GM23338 (cell line): Measurements from ENCODE around the gene PAH. TPM values are rescaled to one million over a fixed set of nuclear protein-coding genes. Genes with fewer than 3 reads are reported as not detected.
A peak's percentile ranks its signal among the peaks of the same experiment; 100 is the strongest.

Source experiments
- ATAC-seq: fragments of 200-7000 bp; cut with Tn5 transposase; 3 replicates; pipeline ENCODE4 v1.9.1; 2020
- DNase-seq: peaks from one replicate; pipeline ENCODE4 v3.0.0-alpha.2; 2015; ENCODE audit warnings: low spot score
- H2AFZ ChIP-seq: fragments of 200-600 bp; sonication (generic); 2 replicates; pipeline ENCODE4 v1.8.0; 2016; ENCODE audit warnings: antibody characterized with exemption, mild to moderate bottlenecking, moderate library complexity
- H3F3A ChIP-seq: fragments of 200-600 bp; sonication (generic); replicated peaks from 2 replicates; pipeline ENCODE4 v1.8.0; 2017; ENCODE audit warnings: antibody characterized with exemption, mixed run types, low read depth
- H3K27ac ChIP-seq: fragments of 200-600 bp; sonication (generic); 2 replicates; pipeline ENCODE4 v1.6.1; 2016; ENCODE audit warnings: low read depth
- H3K27me3 ChIP-seq: fragments of 200-600 bp; sonication (generic); 2 replicates; pipeline ENCODE4 v1.8.0; 2016; ENCODE audit warnings: mild to moderate bottlenecking, mixed run types, moderate library complexity; ENCODE audit not compliant: insufficient read depth
- H3K36me3 ChIP-seq: fragments of 200-600 bp; sonication (generic); 2 replicates; pipeline ENCODE4 v1.8.0; 2016; ENCODE audit warnings: mild to moderate bottlenecking; ENCODE audit not compliant: insufficient read depth
- H3K4me1 ChIP-seq: fragments of 200-600 bp; sonication (generic); 2 replicates; pipeline ENCODE4 v1.8.0; 2016; ENCODE audit warnings: mild to moderate bottlenecking, moderate library complexity; ENCODE audit not compliant: insufficient read depth
- H3K4me2 ChIP-seq: fragments of 200-600 bp; sonication (generic); 2 replicates; pipeline ENCODE4 v1.7.1; 2017; ENCODE audit warnings: mixed run types
- H3K4me3 ChIP-seq: fragments of 200-600 bp; sonication (generic); 2 replicates; pipeline ENCODE4 v1.6.1; 2016; ENCODE audit warnings: mixed run types
- H3K79me2 ChIP-seq: fragments of 200-600 bp; sonication (generic); replicated peaks from 2 replicates; pipeline ENCODE4 v1.8.0; 2017; ENCODE audit warnings: mild to moderate bottlenecking; ENCODE audit not compliant: insufficient read depth
- H3K9me2 ChIP-seq: fragments of 200-600 bp; sonication (generic); 2 replicates; pipeline ENCODE4 v1.8.0; 2017; ENCODE audit not compliant: insufficient read depth
- H4K20me1 ChIP-seq: fragments of 200-600 bp; sonication (generic); replicated peaks from 2 replicates; pipeline ENCODE4 v1.8.0; 2017; ENCODE audit warnings: mild to moderate bottlenecking; ENCODE audit not compliant: insufficient read depth
- H3K27ac Mint-ChIP-seq: 2 replicates; pipeline ENCODE4 v1.8.0; 2020; ENCODE audit warnings: inconsistent platforms, mild to moderate bottlenecking, moderate library complexity, mixed read lengths
- H3K27me3 Mint-ChIP-seq: 3 replicates; pipeline ENCODE4 v1.8.0; 2022; ENCODE audit warnings: low read depth, mild to moderate bottlenecking, moderate library complexity, mixed read lengths, inconsistent platforms; ENCODE audit not compliant: insufficient read depth, poor library complexity
- H3K36me3 Mint-ChIP-seq: 3 replicates; pipeline ENCODE4 v1.8.0; 2021; ENCODE audit warnings: low read depth, mild to moderate bottlenecking, inconsistent platforms, moderate library complexity, mixed read lengths
- H3K4me1 Mint-ChIP-seq: 3 replicates; pipeline ENCODE4 v1.8.0; 2020; ENCODE audit warnings: mild to moderate bottlenecking, inconsistent platforms, mixed read lengths
- H3K4me3 Mint-ChIP-seq: 3 replicates; pipeline ENCODE4 v1.8.0; 2021; ENCODE audit warnings: moderate library complexity, mild to moderate bottlenecking, inconsistent platforms, mixed read lengths
- H3K9me3 Mint-ChIP-seq: 3 replicates; pipeline ENCODE4 v1.8.0; 2020; ENCODE audit warnings: moderate library complexity, mild to moderate bottlenecking, inconsistent platforms, mixed read lengths
- CREB1 ChIP-seq: fragments of 250-450 bp; sonication (Bioruptor Pico); IDR thresholded peaks from 2 replicates; pipeline ENCODE4 v1.5.0; 2020; ENCODE audit warnings: low read depth, mild to moderate bottlenecking, moderate library complexity
- CTCF ChIP-seq, 2 experiments: fragments of 200-600 bp in 1 of 2; sonication (generic) in 1 of 2; conservative IDR thresholded peaks; 2 replicates each; pipeline versions ENCODE4 v1.5.1 to v1.6.1; 2016 to 2017; ENCODE audit warnings: antibody characterized with exemption in 2 of 2, low read depth in 2 of 2, mild to moderate bottlenecking in 2 of 2, moderate library complexity in 1 of 2
- EZH2 ChIP-seq: fragments of 200-600 bp; sonication (generic); IDR thresholded peaks from one replicate; pipeline ENCODE4 v1.8.0; 2017; ENCODE audit warnings: antibody characterized with exemption, mild to moderate bottlenecking, low read depth; ENCODE audit not compliant: unreplicated experiment
- EZH2phosphoT487 ChIP-seq: fragments of 200-600 bp; sonication (generic); IDR thresholded peaks from one replicate; pipeline ENCODE4 v1.8.1; 2018; ENCODE audit warnings: antibody characterized with exemption; ENCODE audit not compliant: unreplicated experiment
- JUNB ChIP-seq: IDR thresholded peaks from one replicate; pipeline ENCODE4 v1.6.1; 2016; ENCODE audit warnings: antibody characterized with exemption; ENCODE audit not compliant: unreplicated experiment
- NANOG ChIP-seq: IDR thresholded peaks from 2 replicates; pipeline ENCODE4 v1.6.1; 2016; ENCODE audit warnings: antibody characterized with exemption, borderline replicate concordance
- POLR2AphosphoS5 ChIP-seq: IDR thresholded peaks from 2 replicates; pipeline ENCODE4 v1.6.1; 2016; ENCODE audit warnings: antibody characterized with exemption, low read depth
- STAT1 ChIP-seq: IDR thresholded peaks from one replicate; pipeline ENCODE4 v1.6.1; 2016; ENCODE audit warnings: antibody characterized with exemption; ENCODE audit not compliant: unreplicated experiment
- ZNF114 ChIP-seq: fragments of 250-450 bp; sonication (Bioruptor Pico); IDR thresholded peaks from 2 replicates; pipeline ENCODE4 v1.5.0; 2020; ENCODE audit warnings: mild to moderate bottlenecking, moderate library complexity
- ZNF331 ChIP-seq: fragments of 250-450 bp; sonication (Bioruptor Pico); IDR thresholded peaks from 2 replicates; pipeline ENCODE4 v1.5.0; 2020; ENCODE audit warnings: low read depth, mild to moderate bottlenecking, moderate library complexity
- ZNF462 ChIP-seq: fragments of 250-450 bp; sonication (Bioruptor Pico); IDR thresholded peaks from 2 replicates; pipeline ENCODE4 v1.5.0; 2020; ENCODE audit warnings: mild to moderate bottlenecking, moderate library complexity
- polyA plus RNA-seq: library from polyadenylated mRNA; unstranded; fragments of >200 nt; fragmentation: Nextera tagmentation; extraction: Ambion mirVana; gene quantifications from 2 replicates; pipeline ENCODE4 v1.2.1, GENCODE V29; 2016
- total RNA-seq: library from RNA; depleted of rRNA; stranded (reverse); fragments of >200 nt; shearing (Covaris generic); gene quantifications from 2 replicates; pipeline ENCODE4 v1.2.3, GENCODE V29; 2014
- TF ChIP-seq, protein P1 (sequence below): IDR thresholded peaks from 2 replicates; pipeline ENCODE4 v1.6.1; 2016; ENCODE audit warnings: antibody characterized with exemption

PAH gene
- total and polyA plus RNA-seq, 2 experiments from 2014 or later: 3.7 to 4.8 TPM

DNA sequence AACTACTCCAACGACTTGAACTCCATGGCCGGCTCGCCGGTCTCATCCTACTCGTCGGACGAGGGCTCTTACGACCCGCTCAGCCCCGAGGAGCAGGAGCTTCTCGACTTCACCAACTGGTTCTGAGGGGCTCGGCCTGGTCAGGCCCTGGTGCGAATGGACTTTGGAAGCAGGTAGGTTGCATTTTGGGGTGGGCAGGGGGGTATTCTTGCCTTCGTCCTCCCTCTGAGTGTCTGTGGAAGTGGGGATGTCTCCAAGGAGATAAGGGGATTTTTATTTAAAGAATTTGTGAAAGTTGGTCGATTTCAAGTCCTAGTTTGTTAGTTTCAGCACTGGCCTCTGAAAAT is 41.8 kb upstream of the PAH start:
- DNase-seq (no peak), ATAC-seq (no peak)
- peaks cover 3% of the 10 kb centered on the region for H3K36me3 Mint-ChIP-seq
- no peaks in the 10 kb centered on the region for H3K79me2 ChIP-seq
- peaks cover 28% of the 10 kb centered on the region for H3F3A ChIP-seq
- H3K4me1 ChIP-seq: peaks cover 58% of the 10 kb centered on the region
- peaks cover 98% of the 10 kb centered on the region for H3K27me3 Mint-ChIP-seq
- peak overlapping the region; percentile 80 for H2AFZ ChIP-seq
- H3K27me3 ChIP-seq: peaks cover 100% of the 10 kb centered on the region
- no peak overlapping the region for H3K27ac Mint-ChIP-seq
- H3K36me3 ChIP-seq: no peaks in the 10 kb centered on the region
- no peaks in the 10 kb centered on the region for H3K9me2 ChIP-seq
- no peak overlapping the region for H3K27ac ChIP-seq
- peaks cover 47% of the 10 kb centered on the region for H3K4me1 Mint-ChIP-seq
- peaks cover 28% of the 10 kb centered on the region for H4K20me1 ChIP-seq
- peak overlapping the region; percentile 69 for H3K4me3 ChIP-seq
- H3K4me3 Mint-ChIP-seq: peak overlapping the region; percentile 62
- peaks cover 11% of the 10 kb centered on the region for H3K9me3 Mint-ChIP-seq
- TF ChIP-seq CTCF (conservative IDR thresholded peaks at IDR 0.05; ENCODE audit: low read depth in 2 of 2) (no peak), POLR2AphosphoS5 (no peak), EZH2 (peak; percentile 90), STAT1 (no peak), ZNF331 (CRISPR knock-in tag) (no peak), ZNF462 (CRISPR knock-in tag) (no peak), ZNF114 (no peak), EZH2phosphoT487 (peak; percentile 10), CREB1 (CRISPR knock-in tag) (no peak), JUNB (no peak), NANOG (no peak)
- TF ChIP-seq, protein P1, sequence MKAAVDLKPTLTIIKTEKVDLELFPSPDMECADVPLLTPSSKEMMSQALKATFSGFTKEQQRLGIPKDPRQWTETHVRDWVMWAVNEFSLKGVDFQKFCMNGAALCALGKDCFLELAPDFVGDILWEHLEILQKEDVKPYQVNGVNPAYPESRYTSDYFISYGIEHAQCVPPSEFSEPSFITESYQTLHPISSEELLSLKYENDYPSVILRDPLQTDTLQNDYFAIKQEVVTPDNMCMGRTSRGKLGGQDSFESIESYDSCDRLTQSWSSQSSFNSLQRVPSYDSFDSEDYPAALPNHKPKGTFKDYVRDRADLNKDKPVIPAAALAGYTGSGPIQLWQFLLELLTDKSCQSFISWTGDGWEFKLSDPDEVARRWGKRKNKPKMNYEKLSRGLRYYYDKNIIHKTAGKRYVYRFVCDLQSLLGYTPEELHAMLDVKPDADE: no peak
- H3K4me2 ChIP-seq: peak overlapping the region; percentile 92
